Keratinocyte (primary cell): Measurements from ENCODE around the gene ZNF474. TPM values are rescaled to one million over a fixed set of nuclear protein-coding genes. Genes with fewer than 3 reads are reported as not detected.

Experiments
- DNase-seq: peaks from one replicate; pipeline ENCODE4 v3.0.0-alpha.2; 2011; ENCODE audit warnings: low read depth, missing footprints, low spot score
- FAIRE-seq: peaks from 2 replicates; lab custom pipeline; 2011; peaks lifted over from hg19 to GRCh38; lab: Jason Lieb, UNC
- H2AFZ ChIP-seq: 2 replicates; pipeline ENCODE4 v1.6.0; 2012; ENCODE audit warnings: low read length, control low read depth, inconsistent platforms; ENCODE audit not compliant: control insufficient read depth
- H3K27ac ChIP-seq: 2 replicates; pipeline ENCODE4 v1.5.1; 2011; ENCODE audit warnings: low read length; ENCODE audit not compliant: control insufficient read depth, insufficient read depth
- H3K27me3 ChIP-seq: 3 replicates; pipeline ENCODE4 v1.6.0; 2011; ENCODE audit warnings: low read length; ENCODE audit not compliant: control insufficient read depth, insufficient read depth; ENCODE audit errors: extremely low read depth
- H3K36me3 ChIP-seq, 2 experiments: 2 replicates in 1 of 2; 3 replicates in 1 of 2; pipeline ENCODE4 v1.5.1; 2011; ENCODE audit warnings: low read length in 2 of 2, mild to moderate bottlenecking in 1 of 2; ENCODE audit not compliant: control insufficient read depth in 2 of 2, insufficient read depth in 2 of 2; ENCODE audit errors: extremely low read depth in 1 of 2
- H3K4me1 ChIP-seq: 3 replicates; pipeline ENCODE4 v1.5.1; 2011; ENCODE audit warnings: low read length; ENCODE audit not compliant: control insufficient read depth, insufficient read depth; ENCODE audit errors: extremely low read depth
- H3K4me2 ChIP-seq: 3 replicates; pipeline ENCODE4 v1.6.0; 2011; ENCODE audit warnings: low read depth, low read length; ENCODE audit not compliant: control insufficient read depth, insufficient read depth; ENCODE audit errors: extremely low read depth
- H3K4me3 ChIP-seq, 3 experiments: fragments of 200-600 bp in 1 of 3; sonication (generic) in 1 of 3; 2 replicates in 2 of 3; 3 replicates in 1 of 3; pipeline ENCODE4 v1.5.1; 2011 to 2016; ENCODE audit warnings: low read length in 3 of 3, mild to moderate bottlenecking in 3 of 3, control low read depth in 2 of 3, inconsistent platforms in 1 of 3, low read depth in 1 of 3, mixed read lengths in 1 of 3, mixed run types in 1 of 3, moderate library complexity in 1 of 3; ENCODE audit not compliant: control insufficient read depth in 2 of 3, insufficient read depth in 2 of 3; ENCODE audit errors: extremely low read depth in 1 of 3
- H3K79me2 ChIP-seq: 2 replicates; pipeline ENCODE4 v1.6.0; 2012; ENCODE audit warnings: low read length; ENCODE audit not compliant: control insufficient read depth, insufficient read depth
- H3K9ac ChIP-seq: 3 replicates; pipeline ENCODE4 v1.6.0; 2011; ENCODE audit warnings: low read length; ENCODE audit not compliant: control insufficient read depth, insufficient read depth; ENCODE audit errors: extremely low read depth
- H3K9me1 ChIP-seq: 3 replicates; pipeline ENCODE4 v1.6.0; 2011; ENCODE audit warnings: low read length; ENCODE audit not compliant: control insufficient read depth, insufficient read depth; ENCODE audit errors: extremely low read depth
- H3K9me3 ChIP-seq: 2 replicates; pipeline ENCODE4 v1.5.1; 2012; ENCODE audit warnings: low read depth, low read length; ENCODE audit not compliant: control insufficient read depth
- H4K20me1 ChIP-seq: 3 replicates; pipeline ENCODE4 v1.6.0; 2011; ENCODE audit warnings: low read length; ENCODE audit not compliant: control insufficient read depth, insufficient read depth; ENCODE audit errors: extremely low read depth
- CTCF ChIP-seq, 3 experiments: IDR thresholded peaks in 1 of 3; conservative IDR thresholded peaks in 1 of 3; optimal IDR thresholded peaks in 1 of 3; 2 replicates in 2 of 3; 3 replicates in 1 of 3; pipeline versions ENCODE3 to v1.5.1; 2011; ENCODE audit warnings: low read length in 3 of 3, mild to moderate bottlenecking in 3 of 3, moderate library complexity in 2 of 3, control low read depth in 1 of 3, inconsistent platforms in 1 of 3; ENCODE audit not compliant: insufficient read depth in 2 of 3; ENCODE audit errors: extremely low read depth in 1 of 3
- EZH2 ChIP-seq: IDR thresholded peaks from one replicate; pipeline ENCODE4 v1.6.1; 2012; ENCODE audit warnings: inconsistent platforms, mild to moderate bottlenecking, low read length, moderate library complexity
- dilution Hi-C: fragments of 300-500 bp; cut with MboI; formaldehyde crosslinking; loops from one replicate; pipeline ENCODE4 v1.7.0; 2020; ENCODE audit warnings: low sequenced_read_pairs; ENCODE audit not compliant: extremely low pct_ligation_motif_present
- polyA plus RNA-seq, 5 experiments: library from polyadenylated mRNA; depleted of rRNA in 3 of 5; stranded (reverse) in 3 of 5; stranded (forward) in 1 of 5; unstranded in 1 of 5; fragments of >200 nt; gene quantifications; 1 replicate in 1 of 5; 2 replicates in 3 of 5; 3 replicates in 1 of 5; pipeline versions ENCODE4 v1.2.1 to v1.2.3, GENCODE V29; 2011 to 2012; ENCODE audit warnings: missing spikeins in 2 of 5, low read depth in 1 of 5, low replicate concordance in 1 of 5

ZNF474 gene
- polyA plus RNA-seq, 1 donor (not counting 4 experiments of a cell fraction or from before 2014, with no cell fraction given) = 0.05 TPM

- dilution Hi-C loops = no loop called here
- no peak for TF ChIP-seq EZH2
- TF ChIP-seq CTCF (optimal IDR thresholded peaks at IDR 0.05 in 1 of 3, IDR thresholded peaks at IDR 0.05 in 1 of 3, conservative IDR thresholded peaks at IDR 0.05 in 1 of 3; ENCODE audit: extremely low read depth in 1 of 3, insufficient read depth in 2 of 3, low read length in 3 of 3) = peak; percentile 43 to 48 (median 48)
- Histone ChIP-seq H3K79me2 (no peaks in the 10 kb centered on the region), H3K4me3 (no peak overlapping the region), H3K9me3 (no peaks in the 10 kb centered on the region), H3K27me3 (no peaks in the 10 kb centered on the region), H2AFZ (no peak overlapping the region), H4K20me1 (no peaks in the 10 kb centered on the region), H3K4me1 (no peaks in the 10 kb centered on the region), H3K36me3 (no peaks in the 10 kb centered on the region), H3K27ac (no peak overlapping the region), H3K4me2 (no peak overlapping the region), H3K9me1 (no peaks in the 10 kb centered on the region), H3K9ac (no peak overlapping the region)
- FAIRE-seq = peak; percentile 5
- peak; percentile 17 for DNase-seq
These were observed 63.5 kb downstream of the ZNF474 start for GRCh38 chr5:122192497-122193496.

GRCh38 chr5:122195802-122196394 lies 66.6 kb downstream of the ZNF474 start:
- peaks cover 6% of the 10 kb centered on the region for H3K4me1 ChIP-seq
- no peaks in the 10 kb centered on the region for H3K79me2 ChIP-seq
- no peaks in the 10 kb centered on the region for H4K20me1 ChIP-seq
- FAIRE-seq (peak; percentile 65), DNase-seq (no peak)
- no peak overlapping the region for H3K27ac ChIP-seq
- no peak overlapping the region for H3K9ac ChIP-seq
- H3K4me3 ChIP-seq = no peak overlapping the region
- TF ChIP-seq EZH2 (no peak), CTCF (optimal IDR thresholded peaks at IDR 0.05 in 1 of 3, IDR thresholded peaks at IDR 0.05 in 1 of 3, conservative IDR thresholded peaks at IDR 0.05 in 1 of 3; ENCODE audit: extremely low read depth in 1 of 3, insufficient read depth in 2 of 3, low read length in 3 of 3) (peak; percentile 46 to 71 (median 56))
- dilution Hi-C loops = no loop called here
- H3K27me3 ChIP-seq = no peaks in the 10 kb centered on the region
- no peaks in the 10 kb centered on the region for H3K9me1 ChIP-seq
- H3K36me3 ChIP-seq = no peaks in the 10 kb centered on the region
- no peak overlapping the region for H3K4me2 ChIP-seq
- no peak overlapping the region for H2AFZ ChIP-seq
- no peaks in the 10 kb centered on the region for H3K9me3 ChIP-seq
